DMS 273 treated with DMSO at 0.1 percent for 48 hours (cell line): ENCODE results near the gene GPANK1.
"Not testable (repeated sequence)": the region's sequence is repeated elsewhere in the genome, so short reads cannot be mapped to it uniquely, and the experiment has no call there.

Experiments
- DNase-seq: peaks from one replicate; lab custom pipeline; 2025; lab: John Stamatoyannopoulos, UW

Gene GPANK1

DNA sequence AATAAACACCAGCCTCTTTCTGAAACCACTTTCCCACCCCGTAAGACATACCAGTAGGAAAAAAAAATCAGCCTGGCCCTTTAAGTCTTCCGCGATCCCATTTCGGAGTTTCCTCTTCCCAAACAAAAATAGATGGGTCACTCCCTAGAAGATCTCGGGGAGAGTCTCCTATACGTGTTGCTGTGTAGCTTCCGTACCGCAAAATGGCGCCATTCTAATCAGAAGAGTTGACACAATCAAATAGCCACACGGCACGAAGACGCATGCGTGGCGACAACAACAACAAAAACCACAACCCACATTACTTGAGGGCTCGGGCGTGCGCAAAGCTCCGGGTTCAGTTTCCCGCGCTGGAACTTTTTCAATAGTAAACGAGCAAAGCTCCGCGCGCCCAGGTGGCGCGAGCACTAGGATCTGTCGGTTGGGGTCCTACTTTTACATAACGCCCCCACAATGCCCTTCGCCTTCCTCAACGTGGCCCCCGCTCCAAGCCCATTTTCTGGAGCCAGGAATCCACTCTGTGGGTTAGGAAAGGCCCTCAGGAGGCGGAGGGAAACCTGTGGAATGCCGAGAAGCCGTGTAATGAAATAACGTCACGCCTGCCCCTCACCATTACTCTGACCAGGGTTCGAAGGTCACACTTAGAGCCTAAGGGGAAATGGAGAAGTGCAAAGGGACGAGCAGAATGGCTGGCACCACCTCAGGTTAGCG is at the start of gene GPANK1:
Gene GPANK1, minus strand, starts transcription at position 208 of the 711 bp plus-strand sequence. CDS start 519 bp downstream, outside the sequence.
- peak; percentile 96 for DNase-seq

DNA sequence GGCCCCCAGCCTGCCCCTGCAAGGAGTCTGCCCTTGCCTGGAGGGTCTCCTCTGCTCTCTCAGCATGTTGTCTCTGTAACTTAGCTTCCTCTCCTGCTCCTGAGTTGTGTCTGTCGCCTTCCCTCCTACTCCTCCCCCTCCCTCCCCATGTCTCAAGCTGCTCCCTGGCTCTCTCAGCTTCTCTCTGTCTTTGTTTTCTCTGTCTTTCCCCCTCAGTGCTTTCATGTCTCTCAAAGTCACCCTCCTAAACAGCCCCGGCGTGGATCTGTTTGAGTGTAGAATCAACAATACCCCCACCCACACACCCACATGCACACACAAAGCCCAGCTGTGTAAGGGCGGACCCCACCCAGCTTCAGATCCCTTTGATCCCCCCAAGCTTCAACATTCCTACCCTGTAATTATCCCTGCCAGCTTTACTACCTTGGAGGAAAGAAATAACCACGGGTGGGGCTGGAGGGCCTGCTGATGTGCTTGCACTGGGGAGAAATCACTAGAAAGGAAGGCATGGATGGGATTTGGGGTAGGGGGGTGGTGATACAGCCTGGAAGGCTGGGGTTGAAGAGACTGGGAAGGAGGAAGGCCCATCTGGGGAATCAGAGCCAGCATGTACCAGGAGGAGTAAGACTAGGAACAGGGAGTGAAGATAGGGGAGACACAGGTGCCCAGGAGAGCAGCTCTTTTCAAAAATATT is 49.3 kb upstream of the GPANK1 start:
- no peak for DNase-seq

DNA sequence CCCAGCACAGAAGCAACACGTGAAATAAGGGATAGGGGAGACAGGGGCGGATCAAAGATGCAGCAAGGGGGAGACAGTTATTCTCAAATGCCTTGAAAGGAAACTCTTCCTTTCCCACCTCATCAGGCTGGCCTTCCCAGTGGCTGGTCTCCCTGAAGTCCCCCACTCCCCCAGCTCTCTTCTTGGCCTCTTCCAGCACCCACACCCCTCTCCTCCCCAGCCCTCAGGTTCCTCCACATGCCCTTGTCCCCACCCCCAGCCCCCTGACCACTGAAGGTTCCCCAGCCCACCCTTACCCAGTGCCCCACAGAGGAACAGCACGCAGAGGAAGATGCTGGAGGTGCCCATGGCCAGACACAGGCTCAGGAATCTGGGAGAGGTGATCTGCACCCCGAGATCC is 48.7 kb upstream of the GPANK1 start:
- DNase-seq, result no peak

DNA sequence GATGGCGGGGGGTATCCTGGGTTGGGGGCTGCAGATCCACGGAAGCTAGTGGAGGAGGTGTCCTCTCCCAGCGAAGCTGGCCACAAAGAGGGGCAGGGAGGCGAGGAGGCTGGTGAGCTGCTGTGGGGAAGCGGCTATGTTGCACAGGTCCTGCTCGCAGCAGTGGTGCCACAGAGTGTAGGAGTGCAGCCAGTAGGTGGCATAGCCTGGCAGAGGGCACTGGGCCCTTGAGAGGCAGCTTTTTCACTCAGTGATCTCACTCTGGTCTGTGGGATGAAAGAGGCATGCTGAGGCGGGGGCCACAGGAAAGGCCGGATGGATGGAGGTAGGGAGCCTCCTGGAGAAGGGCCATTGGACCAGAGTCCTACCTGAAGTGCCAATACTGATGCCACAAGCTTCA is 47.5 kb upstream of the GPANK1 start:
- DNase-seq, result no peak

DNA sequence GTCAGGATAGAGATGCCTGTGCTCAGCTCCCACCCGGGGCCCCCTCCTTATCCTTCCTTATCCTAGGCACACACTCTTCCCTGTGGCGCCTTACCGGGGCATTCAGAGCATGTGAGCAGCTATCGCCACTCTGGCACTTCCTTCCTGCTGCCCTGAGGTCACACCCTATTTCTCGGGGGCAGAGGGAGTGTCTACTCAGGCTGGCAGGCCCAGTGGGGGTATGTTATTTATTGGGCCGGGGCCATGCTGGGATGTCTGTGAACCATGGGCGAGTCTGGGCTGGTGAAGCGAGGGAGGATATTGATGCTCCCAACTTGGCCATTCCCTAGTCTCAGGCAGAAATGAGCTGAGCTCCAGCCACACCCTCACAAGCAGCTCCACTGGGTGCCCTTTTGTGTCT is 46.4 kb upstream of the GPANK1 start:
- no peak for DNase-seq

DNA sequence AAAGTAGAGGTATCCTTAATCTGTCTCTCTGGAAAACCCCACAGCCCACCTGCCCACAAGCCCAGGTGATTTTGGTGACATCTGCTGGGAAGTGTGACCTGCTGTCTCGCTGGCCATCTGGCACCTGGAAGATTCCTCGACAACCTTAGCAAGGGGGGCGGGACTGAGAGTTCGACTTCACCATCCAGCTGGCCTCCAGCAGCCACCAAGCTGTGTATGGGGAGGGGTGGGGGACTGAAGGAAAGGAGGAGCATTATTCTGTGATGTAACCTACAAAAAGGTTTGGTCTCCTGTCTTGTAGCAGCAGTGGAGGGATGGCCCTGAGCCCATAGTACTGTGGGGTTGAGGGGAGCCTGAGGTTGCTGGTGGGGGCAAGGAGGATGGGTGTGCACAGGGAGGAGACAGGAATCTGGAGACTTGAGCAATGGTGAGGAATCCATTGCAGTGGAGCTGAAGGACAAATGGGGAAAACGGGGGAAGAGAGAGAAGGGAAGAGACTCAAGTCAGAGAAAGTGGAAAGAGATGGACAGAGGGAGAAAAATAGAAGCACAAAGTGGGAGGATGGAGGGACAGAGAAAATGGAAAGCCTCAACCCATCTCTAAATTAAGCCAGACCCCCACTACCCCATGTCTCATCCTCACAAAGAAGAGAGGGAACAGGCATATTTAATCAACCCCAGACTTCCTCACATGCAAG is 45.9 kb upstream of the GPANK1 start:
- DNase-seq, result no peak

DNA sequence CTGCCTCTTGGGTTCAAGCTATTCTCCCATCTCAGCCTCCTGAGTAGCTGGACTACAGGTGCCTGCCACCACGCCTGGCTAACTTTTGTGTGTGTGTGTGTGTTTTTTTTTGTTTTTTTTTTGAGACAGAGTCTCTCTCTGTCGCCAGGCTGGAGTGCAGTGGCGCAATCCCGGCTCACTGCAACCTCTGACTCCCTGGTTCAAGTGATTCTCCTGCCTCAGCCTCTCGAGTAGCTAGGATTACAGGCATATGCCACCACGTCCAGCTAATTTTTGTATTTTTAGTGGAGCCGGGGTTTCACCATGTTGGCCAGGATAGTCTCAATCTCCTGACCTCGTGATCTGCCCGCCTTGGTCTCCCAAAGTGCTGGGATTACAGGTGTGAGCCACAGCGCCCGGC is 44.4 kb upstream of the GPANK1 start:
- not testable (repeated sequence) for DNase-seq

DNA sequence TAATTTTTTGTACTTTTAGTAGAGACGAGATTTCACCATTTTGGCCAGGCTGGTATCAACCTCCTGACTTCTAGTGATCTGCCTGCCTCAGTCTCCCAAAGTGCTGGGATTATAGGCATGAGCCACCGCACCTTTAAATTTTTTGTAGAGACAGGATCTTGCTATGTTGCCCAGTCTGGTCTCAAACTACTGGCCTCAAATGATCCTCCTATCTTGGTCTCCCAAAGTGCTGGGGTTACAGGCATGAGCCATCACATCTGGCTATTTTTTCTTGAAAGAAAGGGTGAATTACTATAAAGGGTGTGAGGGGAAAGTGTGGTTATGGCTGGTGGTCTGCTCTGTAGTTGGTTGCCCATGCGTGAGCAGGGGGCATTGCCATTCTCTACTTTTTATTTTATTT is 43.4 kb upstream of the GPANK1 start:
- no peak for DNase-seq

DNA sequence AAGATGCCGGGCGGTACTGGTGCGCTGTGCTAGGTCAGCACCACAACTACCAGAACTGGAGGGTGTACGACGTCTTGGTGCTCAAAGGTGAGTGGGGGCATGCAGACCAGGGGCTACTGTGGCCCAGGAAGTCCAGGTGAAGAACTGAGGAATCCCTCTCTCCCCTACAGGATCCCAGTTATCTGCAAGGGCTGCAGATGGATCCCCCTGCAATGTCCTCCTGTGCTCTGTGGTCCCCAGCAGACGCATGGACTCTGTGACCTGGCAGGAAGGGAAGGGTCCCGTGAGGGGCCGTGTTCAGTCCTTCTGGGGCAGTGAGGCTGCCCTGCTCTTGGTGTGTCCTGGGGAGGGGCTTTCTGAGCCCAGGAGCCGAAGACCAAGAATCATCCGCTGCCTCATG is 42.9 kb upstream of the GPANK1 start:
- DNase-seq, result no peak

DNA sequence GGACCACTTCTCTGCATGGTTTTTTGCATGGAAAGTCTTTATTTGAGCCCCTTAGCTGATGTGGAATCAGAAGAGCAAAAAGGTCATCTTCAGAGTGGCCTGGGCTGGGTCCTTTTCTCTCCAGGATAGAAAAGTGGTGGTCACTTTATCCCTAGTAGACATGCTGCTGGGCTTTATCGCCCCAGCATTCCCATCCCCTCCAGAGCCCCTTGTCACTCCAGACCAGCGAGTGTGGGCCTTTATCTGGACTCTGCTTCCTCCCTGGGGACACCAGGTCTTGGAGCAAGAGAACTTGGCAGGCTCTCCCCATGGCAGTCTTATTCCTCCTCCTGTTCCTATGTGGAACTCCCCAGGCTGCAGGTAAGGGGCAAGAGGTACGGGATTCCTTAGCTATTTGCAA is 41.8 kb upstream of the GPANK1 start, which contains the start of gene LY6G6F:
Gene LY6G6F, plus strand, starts transcription at position 268 of the 400 bp plus-strand sequence. Its CDS starts 41 bp downstream, at position 309.
- DNase-seq, result no peak

DNA sequence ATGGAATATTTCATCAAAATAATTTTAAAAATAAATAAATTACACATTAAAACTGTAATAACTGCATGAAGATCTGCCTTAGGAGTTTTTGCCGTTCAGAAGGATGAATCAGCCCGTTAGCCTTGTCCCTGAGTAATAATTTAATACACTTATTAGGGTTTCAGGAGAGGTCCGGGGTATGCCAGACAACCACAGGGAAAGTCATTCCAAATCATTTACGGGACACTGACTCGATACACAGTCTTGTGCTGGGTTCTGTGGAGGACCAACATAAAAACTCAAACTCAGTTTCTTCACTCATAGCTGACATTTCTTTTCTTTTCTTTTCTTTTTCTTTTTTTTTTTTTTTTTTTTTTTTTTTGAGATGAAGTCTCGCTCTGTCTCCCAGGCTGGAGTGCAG is 41.1 kb upstream of the GPANK1 start:
- DNase-seq, result no peak

DNA sequence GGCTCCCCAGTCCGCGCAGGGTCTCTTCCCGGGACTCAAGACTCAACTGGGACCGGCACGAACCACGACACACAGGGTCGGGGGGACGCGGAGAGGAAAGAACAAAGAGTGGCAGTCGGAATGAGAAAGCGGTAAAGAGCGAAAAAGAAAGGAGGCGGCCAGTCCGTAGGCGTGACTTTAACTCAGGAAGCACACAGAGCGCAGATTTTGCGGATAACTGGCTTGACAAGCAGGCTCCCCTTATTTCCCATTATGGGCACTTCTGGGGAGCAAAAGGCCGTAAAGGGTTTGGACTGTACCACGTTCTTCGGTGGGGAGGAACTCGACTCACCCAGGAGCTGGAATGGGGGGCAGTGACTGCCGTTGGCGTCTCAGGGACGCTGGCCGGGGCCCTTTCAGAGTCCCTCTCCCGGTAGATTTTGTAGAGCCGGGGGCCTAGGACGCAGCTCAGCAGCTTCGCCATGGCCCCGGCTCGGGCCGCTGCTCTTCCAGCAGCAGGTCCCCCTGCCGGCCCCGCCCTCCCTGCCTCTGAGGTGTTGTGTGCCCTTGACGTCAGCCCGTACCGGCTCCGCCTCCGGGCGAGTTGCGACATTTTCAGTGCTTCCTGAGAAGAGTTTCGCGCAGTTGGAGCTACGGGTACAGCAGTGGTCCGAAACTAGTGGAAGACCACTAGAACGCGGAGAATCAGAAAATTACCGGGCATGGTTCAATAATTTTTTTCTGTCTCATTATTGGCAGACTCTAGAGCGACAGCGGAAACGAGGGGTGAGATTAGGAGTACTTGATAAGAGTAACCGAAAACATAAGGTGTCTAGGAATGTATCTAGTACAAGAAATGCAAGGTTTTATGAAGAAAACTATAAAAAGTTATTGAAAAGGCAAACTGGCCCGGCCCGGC is 38.3 kb upstream of the GPANK1 start, which contains the start of gene ABHD16A:
Gene ABHD16A, minus strand, starts transcription at position 506 of the 898 bp plus-strand sequence. Its CDS starts 43 bp downstream, at position 463.
- DNase-seq, result peak; percentile 94

DNA sequence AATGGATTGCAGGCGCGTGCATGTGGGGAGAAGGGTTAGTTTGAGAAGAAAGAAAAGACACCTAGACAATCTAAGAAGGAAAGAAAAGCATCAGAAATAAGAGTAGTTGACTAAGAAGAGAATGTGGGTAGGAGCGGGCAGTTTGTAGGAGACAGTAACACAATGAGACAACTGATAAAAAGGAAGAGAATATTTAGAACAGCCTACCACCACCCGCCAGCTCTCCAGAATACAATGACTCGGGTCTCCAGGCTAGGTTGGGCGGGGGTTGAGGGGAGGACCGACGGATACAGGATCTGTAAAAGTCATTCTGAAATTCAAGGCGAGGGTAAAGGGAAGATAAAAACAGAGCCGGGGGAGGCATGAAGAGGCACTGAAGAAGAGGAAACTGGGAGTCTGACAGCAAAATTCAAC is 37.6 kb upstream of the GPANK1 start:
- DNase-seq, result no peak

DNA sequence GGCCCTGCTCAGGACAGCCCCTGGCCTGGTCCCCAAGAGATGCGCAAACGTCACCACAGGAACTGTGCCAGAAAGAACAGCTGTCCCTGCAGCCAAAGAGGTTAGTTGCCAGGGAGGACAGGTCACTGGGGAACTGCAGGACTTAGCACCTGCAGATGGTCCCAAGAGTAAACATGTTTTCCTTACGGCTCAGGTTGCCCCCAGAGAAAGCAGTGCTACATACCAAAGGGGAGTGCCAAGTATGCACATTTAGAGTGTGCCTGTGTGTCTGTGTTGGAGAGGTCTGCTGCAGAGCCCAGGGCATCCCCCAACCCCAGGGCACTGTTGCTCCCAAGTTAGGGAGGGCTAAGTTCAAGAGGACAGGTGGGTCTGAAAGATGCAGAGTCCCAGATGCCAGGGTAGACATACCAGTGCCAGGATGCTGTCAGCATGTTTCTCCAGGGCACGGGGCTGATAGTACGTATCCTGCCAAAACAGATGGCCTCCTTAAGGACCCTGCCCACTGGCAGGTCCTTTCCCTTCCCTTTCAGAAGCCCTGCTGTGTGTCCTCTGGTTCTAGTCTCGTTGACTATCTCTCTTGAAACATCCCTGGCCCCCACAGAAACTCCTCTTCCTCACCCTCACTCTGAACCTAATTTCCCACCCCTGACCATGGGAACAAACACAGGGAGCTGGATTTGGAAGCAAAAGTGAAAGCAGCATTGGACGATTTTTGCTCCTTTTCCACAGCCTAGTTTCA is 37.0 kb upstream of the GPANK1 start:
- DNase-seq, result peak; percentile 40

DNA sequence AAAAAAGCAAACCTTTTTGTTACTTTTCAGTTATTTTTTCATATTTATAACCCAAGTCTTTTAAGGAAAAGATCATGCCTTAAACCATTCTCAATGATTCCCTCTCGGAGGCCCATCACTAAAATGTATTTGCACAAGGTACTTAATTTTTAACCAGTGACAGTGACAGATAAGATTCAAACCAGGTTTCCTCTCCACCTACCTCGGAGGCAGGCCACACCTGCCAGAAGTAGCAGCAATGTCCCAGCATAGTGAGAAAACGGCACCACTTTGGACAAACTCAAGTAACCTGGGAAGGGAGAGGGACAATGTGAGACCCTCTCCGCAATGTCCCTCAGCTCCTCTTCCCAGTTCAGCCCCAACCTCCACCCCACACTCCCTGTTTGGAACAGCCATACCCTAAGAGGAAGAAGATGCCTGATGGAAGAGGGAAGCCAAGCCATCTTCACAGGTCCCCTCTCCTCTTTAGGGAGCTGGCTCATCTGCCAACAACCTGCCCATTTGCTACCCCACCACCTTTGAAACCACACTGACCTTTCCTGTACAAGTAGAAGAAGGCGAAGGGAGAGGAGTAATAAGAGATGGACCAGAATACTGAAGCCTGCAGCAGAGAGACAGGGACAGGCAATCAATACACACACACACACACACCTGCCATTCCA is 36.1 kb upstream of the GPANK1 start:
- no peak for DNase-seq

DNA sequence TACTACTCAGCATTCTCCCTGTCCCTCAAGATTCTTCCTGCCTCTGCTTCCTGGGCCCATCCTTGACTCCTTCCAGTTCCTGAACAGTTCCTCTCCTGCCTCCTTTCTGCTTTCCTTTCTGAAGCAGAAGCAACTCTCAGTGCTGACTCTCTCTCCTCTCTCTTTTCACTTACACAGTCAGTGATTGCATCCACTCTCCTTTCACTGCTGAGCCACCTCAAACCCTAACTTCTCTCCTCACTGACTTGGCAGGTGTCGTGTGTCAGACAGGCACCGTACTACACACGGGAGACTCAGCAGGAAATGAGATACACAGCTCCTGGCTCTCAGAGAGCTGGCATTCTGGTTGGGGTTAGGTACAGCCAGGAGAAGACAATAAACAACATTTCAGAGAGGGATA is 32.8 kb upstream of the GPANK1 start:
- no peak for DNase-seq

DNA sequence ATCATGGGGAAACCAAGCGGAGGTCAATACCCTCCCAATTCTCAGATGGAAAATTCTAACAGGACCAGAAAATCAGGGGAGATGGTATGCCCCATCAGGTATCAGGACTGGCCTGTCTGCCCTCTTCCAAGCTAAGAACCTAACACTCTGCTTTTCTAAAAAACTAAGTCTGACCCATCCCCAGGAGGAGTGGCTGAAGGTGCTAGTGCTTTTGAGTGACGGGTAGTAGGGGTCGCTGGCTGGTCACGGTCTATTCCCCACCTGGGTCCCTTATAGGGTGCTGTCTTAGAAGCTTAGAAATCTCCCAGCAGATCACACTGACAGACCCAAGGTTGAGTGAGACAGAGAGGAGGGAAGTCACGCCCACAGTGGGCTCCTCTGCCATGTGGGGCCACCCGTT is 28.7 kb upstream of the GPANK1 start:
- no peak for DNase-seq

DNA sequence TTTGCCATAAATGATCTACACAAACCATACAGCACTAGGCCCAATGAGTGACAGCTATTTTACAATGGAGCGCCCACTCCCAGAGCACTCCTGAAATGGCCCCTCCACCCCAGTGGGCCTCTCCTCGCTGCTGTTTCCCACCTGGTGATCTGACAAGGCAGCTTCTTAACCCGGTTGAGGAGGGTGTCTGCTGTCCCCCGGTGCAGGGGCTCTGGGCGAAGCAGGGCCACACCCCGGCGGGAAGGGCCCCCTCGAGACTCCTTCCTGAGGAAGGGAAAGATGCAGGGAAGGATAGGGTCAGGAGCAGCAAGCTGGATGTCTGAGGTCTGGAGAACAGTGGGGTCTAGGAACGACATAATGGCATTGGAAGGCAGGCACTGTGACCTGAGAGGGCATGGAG is 28.1 kb upstream of the GPANK1 start:
- no peak for DNase-seq

DNA sequence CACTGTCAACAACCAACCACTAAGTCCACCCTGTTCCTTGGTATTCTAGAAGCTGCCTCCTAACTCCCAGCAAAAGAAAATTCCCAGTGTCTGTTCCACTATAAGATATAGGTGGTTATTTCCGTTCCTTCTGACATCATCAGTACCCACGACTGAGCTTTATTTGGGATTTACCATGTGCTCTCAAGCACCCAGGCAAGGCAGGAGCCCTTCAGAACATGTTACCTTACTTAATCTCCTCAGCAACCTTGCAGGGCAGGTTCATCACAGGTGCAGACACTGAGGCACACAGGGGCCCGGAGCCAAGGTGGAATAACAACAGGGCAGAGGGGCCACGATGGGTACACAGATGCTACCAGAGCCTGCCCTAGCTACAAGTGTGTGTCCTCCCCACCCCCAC is 27.6 kb upstream of the GPANK1 start:
- DNase-seq, result no peak

DNA sequence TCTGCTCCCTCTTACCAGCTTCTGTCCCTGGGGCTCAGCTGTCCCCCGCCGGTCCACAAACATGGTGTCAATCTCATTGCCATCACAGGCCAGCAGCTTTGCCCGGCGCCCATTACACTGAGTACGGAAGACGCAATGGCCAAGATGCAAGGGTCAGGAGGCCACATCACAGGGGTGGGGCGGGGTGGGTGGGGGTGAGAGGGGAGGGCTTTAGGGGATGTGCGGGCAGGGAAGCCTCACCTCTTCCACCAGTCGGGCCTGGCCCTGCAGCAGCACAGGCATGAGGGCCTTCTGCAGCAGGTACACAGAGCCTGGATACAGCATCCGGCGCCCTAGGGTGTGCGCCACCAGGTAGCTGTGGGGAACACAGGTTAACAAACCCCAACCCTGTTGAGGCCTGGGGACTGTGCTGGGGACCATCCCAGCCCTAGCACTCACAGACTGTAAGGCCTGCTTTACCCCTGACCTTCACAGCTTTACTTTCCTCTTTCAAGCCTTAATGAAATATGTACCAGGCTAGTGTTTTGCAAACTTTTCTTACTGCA is 26.8 kb upstream of the GPANK1 start:
- no peak for DNase-seq
